ENCODE measurements around the gene SEC22B. TPM values are rescaled to one million over a fixed set of nuclear protein-coding genes. Genes with fewer than 3 reads are reported as not detected.
"Not testable (repeated sequence)": the region's sequence is repeated elsewhere in the genome, so short reads cannot be mapped to it uniquely, and the experiment has no call there.

The SEC22B gene
- total RNA-seq, 3 donors from 2014 or later (not counting 1 experiment from before 2014, with no cell fraction given), result 30.5 to 39.7 (median 30.8) TPM

- not testable (repeated sequence) for H3K27ac Mint-ChIP-seq; H3K36me3 ChIP-seq (ENCODE audit: control insufficient read depth, insufficient read depth, low read length); H3K9me3 ChIP-seq (ENCODE audit: control insufficient read depth, insufficient read depth, low read length); H3K27ac ChIP-seq (ENCODE audit: low read length); H3K27me3 Mint-ChIP-seq (ENCODE audit: low read depth in 2 of 2); H3K27me3 ChIP-seq (ENCODE audit: control insufficient read depth, insufficient read depth, low read length); H3K4me3 ChIP-seq (ENCODE audit: low read length); H3K9me3 Mint-ChIP-seq; H3K36me3 Mint-ChIP-seq; ATAC-seq; H3K4me3 Mint-ChIP-seq
- H3K4me1 Mint-ChIP-seq, result peaks cover 24 to 26% of the 10 kb centered on the region in 2 donors
- intact Hi-C loops (cut with micrococcal nuclease), result loop anchor here (5.0 kb wide), 1 partner anchor 199 kb away; no protein-coding TSS in a partner anchor
- H3K4me1 ChIP-seq (ENCODE audit: control insufficient read depth, insufficient read depth, low read length), result peaks cover 14% of the 10 kb centered on the region
- WGBS (ENCODE audit: insufficient coverage), result no CpG with 5 or more reads among the region's 1 CpG
- TF ChIP-seq, protein P1, sequence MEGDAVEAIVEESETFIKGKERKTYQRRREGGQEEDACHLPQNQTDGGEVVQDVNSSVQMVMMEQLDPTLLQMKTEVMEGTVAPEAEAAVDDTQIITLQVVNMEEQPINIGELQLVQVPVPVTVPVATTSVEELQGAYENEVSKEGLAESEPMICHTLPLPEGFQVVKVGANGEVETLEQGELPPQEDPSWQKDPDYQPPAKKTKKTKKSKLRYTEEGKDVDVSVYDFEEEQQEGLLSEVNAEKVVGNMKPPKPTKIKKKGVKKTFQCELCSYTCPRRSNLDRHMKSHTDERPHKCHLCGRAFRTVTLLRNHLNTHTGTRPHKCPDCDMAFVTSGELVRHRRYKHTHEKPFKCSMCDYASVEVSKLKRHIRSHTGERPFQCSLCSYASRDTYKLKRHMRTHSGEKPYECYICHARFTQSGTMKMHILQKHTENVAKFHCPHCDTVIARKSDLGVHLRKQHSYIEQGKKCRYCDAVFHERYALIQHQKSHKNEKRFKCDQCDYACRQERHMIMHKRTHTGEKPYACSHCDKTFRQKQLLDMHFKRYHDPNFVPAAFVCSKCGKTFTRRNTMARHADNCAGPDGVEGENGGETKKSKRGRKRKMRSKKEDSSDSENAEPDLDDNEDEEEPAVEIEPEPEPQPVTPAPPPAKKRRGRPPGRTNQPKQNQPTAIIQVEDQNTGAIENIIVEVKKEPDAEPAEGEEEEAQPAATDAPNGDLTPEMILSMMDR (IDR thresholded peaks at IDR 0.05), result peak; percentile 26
- peak in 1 of 2 donors; percentile 38 for DNase-seq
Observed at GRCh38 chr1:120145806-120146205, 30.5 kb downstream of the SEC22B start.

DNA sequence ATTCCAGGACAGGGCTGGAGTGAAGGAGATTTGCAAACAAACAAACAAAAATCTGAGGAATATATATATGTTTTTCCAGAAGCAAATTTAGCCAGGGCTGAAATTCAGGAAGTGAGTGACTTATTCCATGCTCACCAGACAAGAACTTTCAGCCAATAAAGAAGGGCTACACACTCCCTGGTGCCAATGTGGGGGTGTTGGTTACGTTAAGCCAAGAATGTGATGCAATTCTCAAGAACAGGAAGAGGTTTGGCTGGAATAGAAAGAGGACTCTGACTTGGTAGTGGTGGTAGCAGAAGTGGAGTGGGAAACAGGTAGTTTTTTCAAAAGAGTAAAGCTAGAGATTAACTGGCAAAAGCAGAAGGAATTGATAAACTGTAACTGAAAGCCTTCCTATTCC is 31.7 kb downstream of the SEC22B start:
- intact Hi-C loops (cut with micrococcal nuclease), result loop anchor here (5.0 kb wide), 1 partner anchor 197 kb away; no protein-coding TSS in a partner anchor
- Mint-ChIP-seq H3K4me1 (peaks cover 24 to 26% of the 10 kb centered on the region in 2 donors), H3K27ac (peak overlapping the region in 1 of 2 donors; percentile 75)
- H3K27me3 Mint-ChIP-seq (ENCODE audit: low read depth in 2 of 2); H3K27me3 ChIP-seq (ENCODE audit: control insufficient read depth, insufficient read depth, low read length); H3K36me3 Mint-ChIP-seq; H3K36me3 ChIP-seq (ENCODE audit: control insufficient read depth, insufficient read depth, low read length); H3K4me3 ChIP-seq (ENCODE audit: low read length); H3K9me3 ChIP-seq (ENCODE audit: control insufficient read depth, insufficient read depth, low read length); H3K9me3 Mint-ChIP-seq; ATAC-seq; H3K27ac ChIP-seq (ENCODE audit: low read length); H3K4me3 Mint-ChIP-seq; DNase-seq: not testable (repeated sequence)
- H3K4me1 ChIP-seq (ENCODE audit: control insufficient read depth, insufficient read depth, low read length), result peaks cover 14% of the 10 kb centered on the region
- no CpG with 5 or more reads among the region's 1 CpG for WGBS (ENCODE audit: insufficient coverage)

DNA sequence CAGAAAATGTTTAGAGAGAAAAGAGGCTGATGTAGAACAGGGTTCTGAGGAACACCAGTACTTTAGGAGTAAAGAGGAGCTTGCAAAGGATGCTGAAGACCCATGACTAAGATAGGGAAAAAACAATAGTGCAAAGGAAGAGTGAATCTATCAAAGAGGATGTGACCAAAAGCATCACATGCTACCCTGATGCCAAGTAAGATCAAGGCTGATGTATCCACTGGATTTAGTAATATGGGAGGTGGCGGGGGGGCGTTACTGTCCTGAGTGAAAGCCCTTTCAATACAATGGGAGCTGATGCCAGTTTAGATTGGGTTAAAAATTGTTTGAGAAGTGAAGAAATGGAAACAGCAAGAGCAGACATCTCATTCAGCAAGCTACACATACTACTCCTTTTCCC is 32.2 kb downstream of the SEC22B start:
- DNase-seq; H3K27me3 Mint-ChIP-seq (ENCODE audit: low read depth in 2 of 2); H3K36me3 Mint-ChIP-seq; intact Hi-C loops (cut with micrococcal nuclease); H3K36me3 ChIP-seq (ENCODE audit: control insufficient read depth, insufficient read depth, low read length); H3K9me3 ChIP-seq (ENCODE audit: control insufficient read depth, insufficient read depth, low read length); ATAC-seq; H3K27me3 ChIP-seq (ENCODE audit: control insufficient read depth, insufficient read depth, low read length); H3K4me3 ChIP-seq (ENCODE audit: low read length); H3K9me3 Mint-ChIP-seq: not testable (repeated sequence)
- Mint-ChIP-seq H3K4me1 (peaks cover 24 to 26% of the 10 kb centered on the region in 2 donors), H3K4me3 (peak overlapping the region; percentile 37), H3K27ac (peak overlapping the region; percentile 75 to 86)
- WGBS (ENCODE audit: insufficient coverage), result 92% methylated on average over 2 of the region's 2 CpGs
- H3K27ac ChIP-seq (ENCODE audit: low read length), result peak overlapping the region; percentile 59
- H3K4me1 ChIP-seq (ENCODE audit: control insufficient read depth, insufficient read depth, low read length), result peaks cover 14% of the 10 kb centered on the region

GRCh38 chr1:120143334-120143733 is 33.0 kb downstream of the SEC22B start:
- Histone ChIP-seq H3K4me1 (ENCODE audit: control insufficient read depth, insufficient read depth, low read length) (peaks cover 14% of the 10 kb centered on the region), H3K27ac (ENCODE audit: low read length) (peak overlapping the region; percentile 59)
- DNase-seq; H3K4me3 Mint-ChIP-seq; H3K36me3 ChIP-seq (ENCODE audit: control insufficient read depth, insufficient read depth, low read length); H3K9me3 Mint-ChIP-seq; H3K36me3 Mint-ChIP-seq; H3K4me3 ChIP-seq (ENCODE audit: low read length); H3K9me3 ChIP-seq (ENCODE audit: control insufficient read depth, insufficient read depth, low read length); intact Hi-C loops (cut with micrococcal nuclease); H3K27me3 Mint-ChIP-seq (ENCODE audit: low read depth in 2 of 2); H3K27me3 ChIP-seq (ENCODE audit: control insufficient read depth, insufficient read depth, low read length): not testable (repeated sequence)
- ATAC-seq, result peak in 2 of 3 donors; percentile 18 to 50
- Mint-ChIP-seq H3K27ac (peak overlapping the region; percentile 75 to 86), H3K4me1 (peaks cover 24 to 26% of the 10 kb centered on the region in 2 donors)
- WGBS (ENCODE audit: insufficient coverage), result 13% methylated on average over 1 of the region's 3 CpGs

GRCh38 chr1:120142512-120143263 is 33.6 kb downstream of the SEC22B start:
- H3K27me3 Mint-ChIP-seq (ENCODE audit: low read depth in 2 of 2); H3K36me3 ChIP-seq (ENCODE audit: control insufficient read depth, insufficient read depth, low read length); H3K36me3 Mint-ChIP-seq; H3K9me3 Mint-ChIP-seq; H3K4me3 ChIP-seq (ENCODE audit: low read length); intact Hi-C loops (cut with micrococcal nuclease); H3K27me3 ChIP-seq (ENCODE audit: control insufficient read depth, insufficient read depth, low read length); H3K9me3 ChIP-seq (ENCODE audit: control insufficient read depth, insufficient read depth, low read length): not testable (repeated sequence)
- WGBS (ENCODE audit: insufficient coverage), result 0% methylated on average over 1 of the region's 14 CpGs
- H3K27ac ChIP-seq (ENCODE audit: low read length), result peak overlapping the region; percentile 59
- H3K4me1 Mint-ChIP-seq, result peaks cover 24 to 26% of the 10 kb centered on the region in 2 donors
- peak overlapping the region; percentile 80 for H3K4me3 Mint-ChIP-seq
- DNase-seq (peak; percentile 53 to 76), ATAC-seq (peak; percentile 87 to 99 (median 95))
- H3K27ac Mint-ChIP-seq, result peak overlapping the region; percentile 75 to 86
- H3K4me1 ChIP-seq (ENCODE audit: control insufficient read depth, insufficient read depth, low read length), result peaks cover 14% of the 10 kb centered on the region

DNA sequence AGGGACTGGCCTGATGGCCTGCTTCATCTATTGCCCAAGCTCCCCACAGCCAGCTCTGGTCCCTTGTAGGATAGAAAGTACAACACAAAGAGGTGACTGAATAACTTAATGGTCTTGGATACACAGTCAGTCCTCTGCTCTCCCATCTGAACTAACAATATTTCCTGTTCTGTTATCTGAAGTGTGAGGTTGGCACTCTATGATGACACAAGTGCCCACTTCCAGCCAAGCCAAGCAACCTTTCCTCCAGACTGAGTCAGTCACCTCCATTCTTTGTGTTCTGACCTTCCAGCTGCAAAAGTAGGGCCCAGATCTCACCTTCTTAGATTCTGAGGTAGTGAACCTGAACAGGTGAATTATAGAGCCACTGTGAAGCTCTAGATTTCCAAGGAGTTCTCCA is 34.5 kb downstream of the SEC22B start:
- H3K27ac ChIP-seq (ENCODE audit: low read length); intact Hi-C loops (cut with micrococcal nuclease); H3K9me3 Mint-ChIP-seq; H3K27me3 ChIP-seq (ENCODE audit: control insufficient read depth, insufficient read depth, low read length); DNase-seq; H3K27me3 Mint-ChIP-seq (ENCODE audit: low read depth in 2 of 2); H3K36me3 ChIP-seq (ENCODE audit: control insufficient read depth, insufficient read depth, low read length); H3K4me3 ChIP-seq (ENCODE audit: low read length); H3K9me3 ChIP-seq (ENCODE audit: control insufficient read depth, insufficient read depth, low read length); H3K36me3 Mint-ChIP-seq: not testable (repeated sequence)
- H3K4me1 Mint-ChIP-seq, result peaks cover 24 to 26% of the 10 kb centered on the region in 2 donors
- peak overlapping the region; percentile 65 for H3K4me3 Mint-ChIP-seq
- ATAC-seq, result peak in 2 of 3 donors; percentile 29 to 39
- peak overlapping the region; percentile 75 to 86 for H3K27ac Mint-ChIP-seq
- peaks cover 14% of the 10 kb centered on the region for H3K4me1 ChIP-seq (ENCODE audit: control insufficient read depth, insufficient read depth, low read length)

GRCh38 chr1:120140656-120141265 is 35.6 kb downstream of the SEC22B start:
- H3K27me3 ChIP-seq (ENCODE audit: control insufficient read depth, insufficient read depth, low read length); H3K27ac ChIP-seq (ENCODE audit: low read length); ATAC-seq; H3K27me3 Mint-ChIP-seq (ENCODE audit: low read depth in 2 of 2); H3K9me3 ChIP-seq (ENCODE audit: control insufficient read depth, insufficient read depth, low read length); DNase-seq; H3K36me3 ChIP-seq (ENCODE audit: control insufficient read depth, insufficient read depth, low read length); H3K27ac Mint-ChIP-seq; H3K9me3 Mint-ChIP-seq; H3K4me3 Mint-ChIP-seq; H3K36me3 Mint-ChIP-seq; intact Hi-C loops (cut with micrococcal nuclease); H3K4me3 ChIP-seq (ENCODE audit: low read length): not testable (repeated sequence)
- peaks cover 14% of the 10 kb centered on the region for H3K4me1 ChIP-seq (ENCODE audit: control insufficient read depth, insufficient read depth, low read length)
- no CpG with 5 or more reads among the region's 1 CpG for WGBS (ENCODE audit: insufficient coverage)
- peaks cover 24 to 26% of the 10 kb centered on the region in 2 donors for H3K4me1 Mint-ChIP-seq

All from natural killer cell (primary cell).